Measurements from ENCODE around the gene CMSS1.

The CMSS1 gene

DNA sequence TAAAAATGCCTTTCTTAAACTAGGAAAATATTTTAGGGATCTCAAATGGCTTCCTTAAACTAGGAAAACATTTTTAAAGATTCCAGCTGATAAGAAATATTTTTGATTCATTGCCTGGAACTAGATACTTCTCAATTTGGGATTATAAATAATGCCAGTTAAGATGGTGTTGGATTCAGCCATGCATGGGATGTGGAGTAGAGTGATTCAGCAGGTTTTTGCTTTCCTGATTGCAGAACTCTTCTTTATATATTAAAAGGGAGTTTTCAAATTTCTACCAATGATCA, 281.1 kb downstream of the CMSS1 start:
- Histone ChIP-seq H2AFZ (ENCODE audit: low read length) (no peak overlapping the region), H3K9me3 (ENCODE audit: insufficient read depth, low read depth, low read length) (no peaks in the 10 kb centered on the region), H3K9ac (ENCODE audit: low read depth, low read length, poor library complexity, severe bottlenecking) (no peak overlapping the region), H3K36me3 (ENCODE audit: insufficient read depth, low read length) (no peaks in the 10 kb centered on the region), H3K79me2 (ENCODE audit: insufficient read depth, low read length) (no peaks in the 10 kb centered on the region), H4K20me1 (ENCODE audit: insufficient read depth, low read length, poor library complexity, severe bottlenecking) (no peaks in the 10 kb centered on the region), H3K9me2 (replicated peaks; ENCODE audit: low read depth, low read length) (no peaks in the 10 kb centered on the region), H3K4me1 (ENCODE audit: insufficient read depth, low read length, poor library complexity, severe bottlenecking) (peaks cover 1% of the 10 kb centered on the region), H3K27me3 (ENCODE audit: insufficient read depth, low read length, poor library complexity, severe bottlenecking) (no peaks in the 10 kb centered on the region), H3K4me2 (ENCODE audit: low read depth, low read length, poor library complexity, severe bottlenecking) (no peak overlapping the region), H3K4me3 (ENCODE audit: low read length, poor library complexity, severe bottlenecking) (no peak overlapping the region), H3F3A (ENCODE audit: low read depth) (no peaks in the 10 kb centered on the region)
- no peak for TF ChIP-seq EZH2phosphoT487 (IDR thresholded peaks at IDR 0.05; ENCODE audit: borderline replicate concordance)
- TF ChIP-seq, protein P1, sequence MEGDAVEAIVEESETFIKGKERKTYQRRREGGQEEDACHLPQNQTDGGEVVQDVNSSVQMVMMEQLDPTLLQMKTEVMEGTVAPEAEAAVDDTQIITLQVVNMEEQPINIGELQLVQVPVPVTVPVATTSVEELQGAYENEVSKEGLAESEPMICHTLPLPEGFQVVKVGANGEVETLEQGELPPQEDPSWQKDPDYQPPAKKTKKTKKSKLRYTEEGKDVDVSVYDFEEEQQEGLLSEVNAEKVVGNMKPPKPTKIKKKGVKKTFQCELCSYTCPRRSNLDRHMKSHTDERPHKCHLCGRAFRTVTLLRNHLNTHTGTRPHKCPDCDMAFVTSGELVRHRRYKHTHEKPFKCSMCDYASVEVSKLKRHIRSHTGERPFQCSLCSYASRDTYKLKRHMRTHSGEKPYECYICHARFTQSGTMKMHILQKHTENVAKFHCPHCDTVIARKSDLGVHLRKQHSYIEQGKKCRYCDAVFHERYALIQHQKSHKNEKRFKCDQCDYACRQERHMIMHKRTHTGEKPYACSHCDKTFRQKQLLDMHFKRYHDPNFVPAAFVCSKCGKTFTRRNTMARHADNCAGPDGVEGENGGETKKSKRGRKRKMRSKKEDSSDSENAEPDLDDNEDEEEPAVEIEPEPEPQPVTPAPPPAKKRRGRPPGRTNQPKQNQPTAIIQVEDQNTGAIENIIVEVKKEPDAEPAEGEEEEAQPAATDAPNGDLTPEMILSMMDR (conservative IDR thresholded peaks at IDR 0.05; ENCODE audit: low read length) = no peak

DNA sequence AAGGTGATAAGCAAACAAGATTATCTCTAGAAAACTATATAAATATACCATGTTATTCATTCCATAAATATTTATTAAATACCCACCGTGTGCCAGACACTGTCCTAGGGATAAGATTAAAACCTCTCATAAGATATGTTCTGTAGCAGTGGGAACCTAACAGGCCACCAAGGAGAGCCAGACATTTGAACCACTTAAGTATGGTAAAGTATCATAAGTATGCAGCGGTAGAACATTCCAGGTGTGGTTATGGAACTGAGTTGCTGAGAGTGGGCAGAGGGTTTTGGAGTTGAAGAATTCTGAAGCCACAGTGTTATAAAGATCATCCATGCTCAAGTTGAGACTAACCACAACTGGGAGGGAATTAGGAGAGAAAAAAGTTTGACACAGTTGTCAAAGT, 282.0 kb downstream of the CMSS1 start:
- Histone ChIP-seq H3K27me3 (ENCODE audit: insufficient read depth, low read length, poor library complexity, severe bottlenecking) (no peaks in the 10 kb centered on the region), H3K9me3 (ENCODE audit: insufficient read depth, low read depth, low read length) (no peaks in the 10 kb centered on the region), H3K4me3 (ENCODE audit: low read length, poor library complexity, severe bottlenecking) (no peak overlapping the region), H3K4me1 (ENCODE audit: insufficient read depth, low read length, poor library complexity, severe bottlenecking) (peaks cover 8% of the 10 kb centered on the region), H3F3A (ENCODE audit: low read depth) (no peaks in the 10 kb centered on the region), H3K4me2 (ENCODE audit: low read depth, low read length, poor library complexity, severe bottlenecking) (no peak overlapping the region), H3K9ac (ENCODE audit: low read depth, low read length, poor library complexity, severe bottlenecking) (no peak overlapping the region), H3K36me3 (ENCODE audit: insufficient read depth, low read length) (no peaks in the 10 kb centered on the region), H4K20me1 (ENCODE audit: insufficient read depth, low read length, poor library complexity, severe bottlenecking) (no peaks in the 10 kb centered on the region), H3K9me2 (replicated peaks; ENCODE audit: low read depth, low read length) (no peaks in the 10 kb centered on the region), H2AFZ (ENCODE audit: low read length) (no peak overlapping the region), H3K79me2 (ENCODE audit: insufficient read depth, low read length) (no peaks in the 10 kb centered on the region)
- TF ChIP-seq EZH2phosphoT487 (IDR thresholded peaks at IDR 0.05; ENCODE audit: borderline replicate concordance) = no peak
- TF ChIP-seq, protein P1 (conservative IDR thresholded peaks at IDR 0.05; ENCODE audit: low read length) = no peak

DNA sequence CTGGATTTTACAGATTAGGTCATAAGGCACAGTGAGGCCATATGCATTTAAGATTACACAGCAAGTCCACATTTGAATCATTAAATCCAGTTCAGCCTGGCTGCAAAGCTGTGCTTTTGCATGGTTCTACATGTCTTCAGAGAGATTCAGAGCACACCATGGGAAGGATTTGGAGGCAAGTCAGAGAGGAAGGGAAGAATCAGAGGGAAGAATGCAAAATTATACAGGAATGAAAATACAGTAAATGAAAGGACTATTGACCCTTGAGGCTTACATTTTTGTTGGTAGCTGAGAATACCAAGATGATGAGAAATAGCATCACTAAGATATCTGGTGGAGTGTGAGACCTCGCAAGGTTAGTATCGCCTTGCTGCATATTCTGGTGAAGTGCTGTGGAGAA, 282.8 kb downstream of the CMSS1 start:
- TF ChIP-seq EZH2phosphoT487 (IDR thresholded peaks at IDR 0.05; ENCODE audit: borderline replicate concordance) = no peak
- TF ChIP-seq, protein P1 (conservative IDR thresholded peaks at IDR 0.05; ENCODE audit: low read length) = no peak
- Histone ChIP-seq H3K79me2 (ENCODE audit: insufficient read depth, low read length) (no peaks in the 10 kb centered on the region), H4K20me1 (ENCODE audit: insufficient read depth, low read length, poor library complexity, severe bottlenecking) (no peaks in the 10 kb centered on the region), H3K9me2 (replicated peaks; ENCODE audit: low read depth, low read length) (no peaks in the 10 kb centered on the region), H3K9me3 (ENCODE audit: insufficient read depth, low read depth, low read length) (no peaks in the 10 kb centered on the region), H3K36me3 (ENCODE audit: insufficient read depth, low read length) (no peaks in the 10 kb centered on the region), H3F3A (ENCODE audit: low read depth) (no peaks in the 10 kb centered on the region), H3K4me3 (ENCODE audit: low read length, poor library complexity, severe bottlenecking) (no peak overlapping the region), H3K9ac (ENCODE audit: low read depth, low read length, poor library complexity, severe bottlenecking) (no peak overlapping the region), H2AFZ (ENCODE audit: low read length) (no peak overlapping the region), H3K4me1 (ENCODE audit: insufficient read depth, low read length, poor library complexity, severe bottlenecking) (peaks cover 10% of the 10 kb centered on the region), H3K27me3 (ENCODE audit: insufficient read depth, low read length, poor library complexity, severe bottlenecking) (no peaks in the 10 kb centered on the region), H3K4me2 (ENCODE audit: low read depth, low read length, poor library complexity, severe bottlenecking) (no peak overlapping the region)

All from Loucy (cell line).